H1 (cell line): ENCODE results near the gene PITRM1. TPM values are rescaled to one million over a fixed set of nuclear protein-coding genes. Genes with fewer than 3 reads are reported as not detected.

Source experiments
- CTCF ChIA-PET: fragments of 300-600 bp; sonication (Branson Sonifier 250); formaldehyde crosslinking; loops from one replicate; lab custom pipeline; 2021; ENCODE audit not compliant: partially characterized antibody; lab: Charles Lee
- POLR2A ChIA-PET: fragments of 300-600 bp; sonication (Branson Sonifier 250); formaldehyde crosslinking; loops from one replicate; lab custom pipeline; 2021; ENCODE audit warnings: inconsistent platforms; ENCODE audit not compliant: partially characterized antibody; lab: Charles Lee
- DNase-seq, 2 experiments: peaks; one replicate each; pipeline versions ENCODE4 v3.0.0 to v3.0.0-alpha.2; 2010 to 2022; ENCODE audit warnings: low spot score in 2 of 2, low read depth in 1 of 2, mixed read lengths in 1 of 2
- FAIRE-seq: peaks from 2 replicates; lab custom pipeline; 2011; peaks lifted over from hg19 to GRCh38; lab: Jason Lieb, UNC
- H2AFZ ChIP-seq: 2 replicates; pipeline ENCODE4 v1.8.1; 2012; ENCODE audit warnings: low read length, inconsistent platforms
- H2AK5ac ChIP-seq: 2 replicates; pipeline ENCODE4 v1.6.1; 2013; ENCODE audit warnings: low read depth, low read length
- H2BK120ac ChIP-seq: replicated peaks from 2 replicates; pipeline ENCODE3; 2013; ENCODE audit warnings: low read depth, low read length, inconsistent platforms
- H2BK12ac ChIP-seq: 2 replicates; pipeline ENCODE4 v1.6.1; 2013; ENCODE audit warnings: low read depth, low read length
- H2BK15ac ChIP-seq: 2 replicates; pipeline ENCODE4 v1.6.1; 2013; ENCODE audit warnings: low read length
- H2BK20ac ChIP-seq: 2 replicates; pipeline ENCODE4 v1.6.1; 2013; ENCODE audit warnings: low read length
- H2BK5ac ChIP-seq: 2 replicates; pipeline ENCODE4 v1.6.1; 2013; ENCODE audit warnings: low read depth, low read length
- H3K14ac ChIP-seq: 2 replicates; pipeline ENCODE4 v1.6.1; 2013; ENCODE audit warnings: inconsistent platforms; ENCODE audit not compliant: insufficient read length
- H3K18ac ChIP-seq: 2 replicates; pipeline ENCODE4 v1.6.1; 2013; ENCODE audit warnings: low read length; ENCODE audit errors: extremely low read depth
- H3K23ac ChIP-seq: 2 replicates; pipeline ENCODE4 v1.6.1; 2013; ENCODE audit warnings: inconsistent platforms; ENCODE audit not compliant: insufficient read length
- H3K23me2 ChIP-seq: 2 replicates; pipeline ENCODE4 v1.6.1; 2013; ENCODE audit warnings: low read depth, low read length
- H3K27ac ChIP-seq: 2 replicates; pipeline ENCODE4 v1.6.1; 2011; ENCODE audit warnings: low read depth, low read length, inconsistent platforms
- H3K27me3 ChIP-seq, 4 experiments: replicated peaks in 1 of 4; 1 replicate in 1 of 4; 2 replicates in 3 of 4; pipeline versions ENCODE4 v1.6.1 to v1.8.1; 2011 to 2013; ENCODE audit warnings: low read length in 3 of 4, mild to moderate bottlenecking in 3 of 4, inconsistent platforms in 2 of 4, mixed read lengths in 2 of 4, moderate library complexity in 1 of 4; ENCODE audit not compliant: control insufficient read depth in 3 of 4, insufficient read depth in 3 of 4; ENCODE audit errors: extremely low read depth in 1 of 4
- H3K36me3 ChIP-seq, 4 experiments: 2 replicates each; pipeline versions ENCODE4 v1.6.1 to v1.8.1; 2011 to 2013; ENCODE audit warnings: mild to moderate bottlenecking in 4 of 4, low read length in 3 of 4, moderate library complexity in 2 of 4, control low read depth in 1 of 4, inconsistent platforms in 1 of 4; ENCODE audit not compliant: insufficient read depth in 4 of 4, control insufficient read depth in 2 of 4
- H3K4ac ChIP-seq: replicated peaks from 2 replicates; pipeline ENCODE3; 2013; ENCODE audit warnings: low read length, low read depth, mixed read lengths, inconsistent platforms; ENCODE audit not compliant: insufficient read length
- H3K4me1 ChIP-seq, 4 experiments: replicated peaks in 1 of 4; 1 replicate in 1 of 4; 2 replicates in 3 of 4; pipeline versions ENCODE4 v1.6.1 to v1.8.1; 2011 to 2013; ENCODE audit warnings: low read length in 3 of 4, inconsistent platforms in 2 of 4, mixed read lengths in 1 of 4; ENCODE audit not compliant: insufficient read depth in 4 of 4, control insufficient read depth in 3 of 4
- H3K4me2 ChIP-seq, 2 experiments: 2 replicates each; pipeline versions ENCODE4 v1.6.1 to v1.8.1; 2011 to 2013; ENCODE audit warnings: low read depth in 2 of 2, low read length in 2 of 2, control low read depth in 1 of 2, inconsistent platforms in 1 of 2, mild to moderate bottlenecking in 1 of 2; ENCODE audit not compliant: insufficient read depth in 1 of 2
- H3K4me3 ChIP-seq, 4 experiments: fragments of 200-600, 300-600 bp in 1 of 4; sonication (generic), shearing (Covaris generic), sonication (Bioruptor Twin) in 1 of 4; 2 replicates each; pipeline versions ENCODE4 v1.5.1 to v1.8.1; 2011 to 2016; ENCODE audit warnings: low read length in 4 of 4, low read depth in 3 of 4, control low read depth in 2 of 4, inconsistent platforms in 2 of 4, mild to moderate bottlenecking in 2 of 4, mixed read lengths in 1 of 4, moderate library complexity in 1 of 4; ENCODE audit not compliant: insufficient read depth in 2 of 4; ENCODE audit errors: extremely low read depth in 1 of 4
- H3K56ac ChIP-seq: replicated peaks from 2 replicates; pipeline ENCODE3; 2013; ENCODE audit warnings: low read depth, mild to moderate bottlenecking, mixed read lengths, low read length, inconsistent platforms; ENCODE audit not compliant: insufficient read length
- H3K79me1 ChIP-seq: 2 replicates; pipeline ENCODE4 v1.6.1; 2013; ENCODE audit warnings: low read depth, low read length, control low read depth
- H3K79me2 ChIP-seq, 2 experiments: 2 replicates each; pipeline versions ENCODE4 v1.6.1 to v1.8.1; 2012 to 2013; ENCODE audit warnings: low read length in 2 of 2, mild to moderate bottlenecking in 2 of 2, inconsistent platforms in 1 of 2; ENCODE audit not compliant: insufficient read depth in 2 of 2, control insufficient read depth in 1 of 2
- H3K9ac ChIP-seq, 4 experiments: replicated peaks in 1 of 4; 1 replicate in 1 of 4; 2 replicates in 3 of 4; pipeline versions ENCODE4 v1.6.1 to v1.8.1; 2011 to 2013; ENCODE audit warnings: low read depth in 3 of 4, low read length in 3 of 4, control low read depth in 2 of 4, mild to moderate bottlenecking in 2 of 4, moderate library complexity in 2 of 4, inconsistent platforms in 1 of 4; ENCODE audit errors: extremely low read depth in 1 of 4
- H3K9me3 ChIP-seq, 2 experiments: 2 replicates each; pipeline versions ENCODE4 v1.6.1 to v1.8.1; 2012 to 2013; ENCODE audit warnings: mild to moderate bottlenecking in 2 of 2, moderate library complexity in 2 of 2, control low read depth in 1 of 2, inconsistent platforms in 1 of 2, low read depth in 1 of 2, low read length in 1 of 2, mixed read lengths in 1 of 2; ENCODE audit not compliant: insufficient read depth in 2 of 2
- H4K20me1 ChIP-seq, 2 experiments: replicated peaks in 1 of 2; 2 replicates each; pipeline versions ENCODE3 to v1.8.1; 2011 to 2013; ENCODE audit warnings: inconsistent platforms in 2 of 2, low read length in 2 of 2, mild to moderate bottlenecking in 1 of 2; ENCODE audit not compliant: insufficient read depth in 2 of 2, control insufficient read depth in 1 of 2
- H4K5ac ChIP-seq: 2 replicates; pipeline ENCODE4 v1.6.1; 2013; ENCODE audit warnings: low read length, low read depth, mixed read lengths, inconsistent platforms; ENCODE audit not compliant: insufficient read length
- H4K8ac ChIP-seq: 2 replicates; pipeline ENCODE4 v1.8.0; 2013; ENCODE audit warnings: mild to moderate bottlenecking, moderate library complexity, low read length, inconsistent platforms; ENCODE audit not compliant: insufficient read depth; ENCODE audit errors: extremely low read depth
- H4K91ac ChIP-seq: replicated peaks from 2 replicates; pipeline ENCODE3; 2013; ENCODE audit warnings: low read length, mixed read lengths, inconsistent platforms; ENCODE audit not compliant: insufficient read length
- BACH1 ChIP-seq: IDR thresholded peaks from 2 replicates; pipeline ENCODE4 v1.6.1; 2012; ENCODE audit warnings: low read length, improper control_type of control experiment
- CTBP2 ChIP-seq: IDR thresholded peaks from 2 replicates; pipeline ENCODE4 v1.7.0; 2011; ENCODE audit warnings: borderline replicate concordance, mild to moderate bottlenecking, moderate library complexity, mixed read lengths, low read length; ENCODE audit not compliant: insufficient read depth, insufficient read length
- POLR2A ChIP-seq, 2 experiments: IDR thresholded peaks; 1 replicate in 1 of 2; 2 replicates in 1 of 2; pipeline ENCODE4 v1.6.1; 2011; ENCODE audit warnings: low read depth in 2 of 2, low read length in 2 of 2, mild to moderate bottlenecking in 2 of 2; ENCODE audit errors: control extremely low read depth in 1 of 2
- RXRA ChIP-seq: IDR thresholded peaks from 2 replicates; pipeline ENCODE4 v1.6.1; 2011; ENCODE audit warnings: low read depth, mild to moderate bottlenecking, low read length, moderate library complexity; ENCODE audit not compliant: insufficient read depth
- TEAD4 ChIP-seq: IDR thresholded peaks from 2 replicates; pipeline ENCODE4 v1.6.1; 2012; ENCODE audit warnings: low read depth, low read length, inconsistent platforms, mixed read lengths
- WGBS, 2 experiments: shearing (Covaris generic) in 1 of 2; methylation state at CpG; one replicate each; pipeline versions ENCODE4 v1.1.6 to v1.1.7; 2013 to 2015; ENCODE audit warnings: low lambda C conversion rate in 2 of 2, mixed read lengths in 2 of 2, inconsistent platforms in 1 of 2, low coverage in 1 of 2, missing lambda C conversion rate in 1 of 2; ENCODE audit not compliant: insufficient replicate concordance in 2 of 2, insufficient coverage in 1 of 2, insufficient read length in 1 of 2; ENCODE audit errors: extremely low coverage in 1 of 2, missing lambda C conversion rate in 1 of 2; 5-methylcytosine and 5-hydroxymethylcytosine counted together
- polyA plus RNA-seq, 7 experiments: library from polyadenylated mRNA; depleted of rRNA in 3 of 7; stranded (reverse) in 5 of 7; unstranded in 2 of 7; fragments of >200 nt in 5 of 7; fragments of 200-250 nt in 2 of 7; gene quantifications; 1 replicate in 5 of 7; 2 replicates in 1 of 7; 4 replicates in 1 of 7; pipeline versions ENCODE4 v1.2.1 to v1.2.3, GENCODE V29; 2011 to 2013; ENCODE audit warnings: missing spikeins in 2 of 7, mixed read lengths in 2 of 7
- total RNA-seq: library from RNA; stranded (reverse); fragmentation: NEBNext Ultra II Directional; extraction: Animal tissue kit (Norgen Biotek cat#: 25700); gene quantifications from 2 replicates; pipeline ENCODE4 v1.2.1, GENCODE V29; 2021
- TF ChIP-seq, protein P1 (sequence below): IDR thresholded peaks from 2 replicates; pipeline ENCODE4 v1.6.1; 2012; ENCODE audit warnings: low read length, inconsistent platforms

PITRM1 gene
- total and polyA plus RNA-seq, 2 of the 8 experiments (the other 6 are each of a cell fraction or from before 2014, with no cell fraction given) = 18.6 to 31.5 TPM

DNA sequence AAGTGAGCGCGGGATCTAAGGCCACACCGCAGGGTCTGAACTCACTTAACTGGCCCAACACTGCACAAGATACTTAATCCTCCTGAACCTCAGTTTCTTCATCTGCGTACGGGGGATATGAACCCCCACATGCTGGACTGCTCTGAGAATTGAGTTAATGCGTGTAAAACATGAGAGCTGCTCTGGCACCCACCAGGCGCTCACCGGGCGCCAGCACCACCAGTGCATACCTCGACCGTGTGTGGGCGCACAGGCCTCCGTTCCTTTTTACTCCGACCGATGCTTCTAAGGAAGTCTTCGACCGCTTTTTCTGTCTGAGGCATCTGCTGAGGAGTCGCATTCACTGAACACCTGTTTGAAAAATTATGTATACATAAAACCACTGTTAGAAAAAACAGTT is 27.2 kb downstream of the PITRM1 start:
- no peak overlapping the region for H3K4ac ChIP-seq
- H2AFZ ChIP-seq = no peak overlapping the region
- H3K18ac ChIP-seq = no peak overlapping the region
- H2BK15ac ChIP-seq = no peak overlapping the region
- no peak overlapping the region for H3K14ac ChIP-seq
- ChIA-PET CTCF (no interaction called here), POLR2A (interaction anchor here (1.3 kb wide), 1 partner anchor 9 kb away, joined by 7 read pairs; no protein-coding TSS in a partner anchor)
- H4K5ac ChIP-seq = no peak overlapping the region
- WGBS, 2 experiments = 97% methylated on average over 18 of the region's 18 CpGs; no CpG with 5 or more reads in 1 of the 2 experiments
- H4K20me1 ChIP-seq = peaks cover 0 to 2% of the 10 kb centered on the region in 2 experiments
- TF ChIP-seq TEAD4 (no peak), BACH1 (no peak), RXRA (no peak), CTBP2 (no peak), POLR2A (IDR thresholded peaks at IDR 0.05; ENCODE audit: control extremely low read depth in 1 of 2, low read depth in 2 of 2, low read length in 2 of 2) (no peak)
- TF ChIP-seq, protein P1, sequence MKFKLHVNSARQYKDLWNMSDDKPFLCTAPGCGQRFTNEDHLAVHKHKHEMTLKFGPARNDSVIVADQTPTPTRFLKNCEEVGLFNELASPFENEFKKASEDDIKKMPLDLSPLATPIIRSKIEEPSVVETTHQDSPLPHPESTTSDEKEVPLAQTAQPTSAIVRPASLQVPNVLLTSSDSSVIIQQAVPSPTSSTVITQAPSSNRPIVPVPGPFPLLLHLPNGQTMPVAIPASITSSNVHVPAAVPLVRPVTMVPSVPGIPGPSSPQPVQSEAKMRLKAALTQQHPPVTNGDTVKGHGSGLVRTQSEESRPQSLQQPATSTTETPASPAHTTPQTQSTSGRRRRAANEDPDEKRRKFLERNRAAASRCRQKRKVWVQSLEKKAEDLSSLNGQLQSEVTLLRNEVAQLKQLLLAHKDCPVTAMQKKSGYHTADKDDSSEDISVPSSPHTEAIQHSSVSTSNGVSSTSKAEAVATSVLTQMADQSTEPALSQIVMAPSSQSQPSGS = no peak
- no peaks in the 10 kb centered on the region for H3K79me2 ChIP-seq
- H2AK5ac ChIP-seq = no peak overlapping the region
- peaks cover 2 to 22% (median 10%) of the 10 kb centered on the region in 4 experiments; a peak in 5 of 8 replicates for H3K36me3 ChIP-seq
- H3K56ac ChIP-seq = no peak overlapping the region
- no peak overlapping the region for H4K91ac ChIP-seq
- no peak overlapping the region for H4K8ac ChIP-seq
- H3K9ac ChIP-seq = no peak overlapping the region
- no peaks in the 10 kb centered on the region for H3K9me3 ChIP-seq
- no peak overlapping the region for H3K27ac ChIP-seq
- H3K23ac ChIP-seq = no peak overlapping the region
- no peak overlapping the region for H2BK5ac ChIP-seq
- H3K4me3 ChIP-seq = no peak overlapping the region
- no peak overlapping the region for H2BK120ac ChIP-seq
- no peaks in the 10 kb centered on the region for H3K23me2 ChIP-seq
- H2BK20ac ChIP-seq = no peak overlapping the region
- DNase-seq (no peak), FAIRE-seq (no peak)
- no peaks in the 10 kb centered on the region for H3K79me1 ChIP-seq
- H2BK12ac ChIP-seq = no peak overlapping the region
- H3K27me3 ChIP-seq = no peaks in the 10 kb centered on the region
- no peak overlapping the region for H3K4me2 ChIP-seq
- H3K4me1 ChIP-seq = no peaks in the 10 kb centered on the region
